Medulla oblongata (tissue), 1 donor: ENCODE data around the gene TCEA2.

Experiments
- DNase-seq: peaks from one replicate; pipeline ENCODE4 v3.0.0-alpha.2; 2015; ENCODE audit errors: extremely low spot score

TCEA2 gene

DNA sequence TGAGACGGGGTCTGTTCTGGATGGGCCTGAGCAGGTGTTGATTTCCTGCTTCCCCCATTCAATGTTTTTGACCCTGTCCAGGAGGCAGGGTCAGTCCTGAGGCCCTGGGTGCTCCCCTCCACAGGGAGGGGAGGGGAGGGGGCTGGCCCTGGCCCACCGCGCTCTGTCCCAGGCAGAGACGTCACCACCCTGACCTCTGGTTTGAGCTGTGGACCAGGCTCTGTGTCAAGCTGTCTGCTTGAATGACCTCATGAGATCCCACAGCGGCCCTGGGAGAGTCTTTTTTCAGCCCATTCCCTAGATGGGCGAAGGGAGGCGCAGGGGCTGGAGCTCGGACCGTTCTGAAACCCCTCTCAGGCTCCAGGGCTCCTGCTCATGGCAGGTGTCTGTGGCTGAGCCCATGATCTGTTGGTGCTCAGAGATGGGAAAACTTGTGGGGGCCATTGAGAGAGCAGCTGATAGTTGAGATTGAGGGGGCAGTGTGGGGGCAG is 30.1 kb downstream of the TCEA2 start:
- no peak for DNase-seq

DNA sequence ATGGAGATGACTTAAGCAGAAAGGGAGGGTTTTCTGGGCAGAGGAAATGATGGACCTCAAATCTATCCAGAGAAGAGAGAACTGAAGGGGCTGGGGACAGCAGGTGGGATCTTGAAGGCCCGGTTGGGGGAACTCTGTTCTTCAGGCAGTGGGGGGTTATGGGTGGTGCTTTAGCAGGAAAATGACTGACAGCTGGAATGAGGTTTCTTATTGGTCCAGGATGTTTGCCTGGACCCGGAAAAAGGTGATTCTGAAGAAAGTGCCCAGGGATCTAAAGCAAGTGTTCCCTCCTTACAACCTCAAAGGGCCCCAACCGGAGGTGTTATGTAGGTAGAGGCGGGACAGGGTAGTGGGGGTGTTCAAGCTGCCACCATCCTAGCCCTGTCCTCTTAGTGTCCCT is 32.5 kb downstream of the TCEA2 start:
- no peak for DNase-seq

DNA sequence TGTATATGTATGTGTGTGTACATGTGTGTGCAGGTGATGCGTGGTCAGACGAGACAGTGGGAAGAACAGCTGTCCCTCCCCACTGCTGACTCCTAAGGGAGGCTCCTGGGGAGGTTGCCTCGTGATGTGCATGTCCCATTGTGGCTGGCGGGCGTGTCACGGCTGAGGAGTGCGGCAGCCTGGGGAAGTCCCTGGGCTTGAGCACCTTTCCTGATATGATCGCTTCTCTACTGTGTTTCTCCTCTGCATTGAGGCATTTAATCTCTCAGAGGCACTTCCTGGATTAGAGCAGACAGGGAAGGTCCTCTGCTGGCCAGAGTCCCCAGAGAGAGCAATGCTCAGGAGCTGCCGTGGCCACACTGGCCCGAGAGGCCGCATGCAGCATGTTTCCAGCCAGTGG is 32.9 kb downstream of the TCEA2 start:
- DNase-seq = no peak

DNA sequence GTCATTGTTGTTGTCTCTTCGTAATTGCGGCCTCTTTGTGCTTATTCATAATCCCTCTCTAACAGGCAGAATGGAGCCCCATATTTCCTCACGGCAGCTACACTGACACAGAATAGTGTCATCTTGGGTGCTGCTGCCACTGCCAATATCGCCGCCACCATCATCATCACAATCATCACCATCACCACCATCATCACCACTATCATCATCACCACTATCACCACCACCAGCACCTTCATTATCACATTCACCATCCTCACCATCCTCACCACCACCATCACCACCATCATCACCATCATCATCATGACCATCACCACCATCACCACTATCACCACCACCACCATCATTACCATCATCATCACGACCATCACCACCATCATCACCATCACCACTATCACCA is 33.5 kb downstream of the TCEA2 start:
- no peak for DNase-seq

DNA sequence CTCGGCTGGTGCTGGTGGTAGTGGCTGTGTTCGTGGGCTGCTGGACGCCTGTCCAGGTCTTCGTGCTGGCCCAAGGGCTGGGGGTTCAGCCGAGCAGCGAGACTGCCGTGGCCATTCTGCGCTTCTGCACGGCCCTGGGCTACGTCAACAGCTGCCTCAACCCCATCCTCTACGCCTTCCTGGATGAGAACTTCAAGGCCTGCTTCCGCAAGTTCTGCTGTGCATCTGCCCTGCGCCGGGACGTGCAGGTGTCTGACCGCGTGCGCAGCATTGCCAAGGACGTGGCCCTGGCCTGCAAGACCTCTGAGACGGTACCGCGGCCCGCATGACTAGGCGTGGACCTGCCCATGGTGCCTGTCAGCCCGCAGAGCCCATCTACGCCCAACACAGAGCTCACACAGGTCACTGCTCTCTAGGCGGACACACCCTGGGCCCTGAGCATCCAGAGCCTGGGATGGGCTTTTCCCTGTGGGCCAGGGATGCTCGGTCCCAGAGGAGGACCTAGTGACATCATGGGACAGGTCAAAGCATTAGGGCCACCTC is 35.5 kb downstream of the TCEA2 start:
- no peak for DNase-seq

DNA sequence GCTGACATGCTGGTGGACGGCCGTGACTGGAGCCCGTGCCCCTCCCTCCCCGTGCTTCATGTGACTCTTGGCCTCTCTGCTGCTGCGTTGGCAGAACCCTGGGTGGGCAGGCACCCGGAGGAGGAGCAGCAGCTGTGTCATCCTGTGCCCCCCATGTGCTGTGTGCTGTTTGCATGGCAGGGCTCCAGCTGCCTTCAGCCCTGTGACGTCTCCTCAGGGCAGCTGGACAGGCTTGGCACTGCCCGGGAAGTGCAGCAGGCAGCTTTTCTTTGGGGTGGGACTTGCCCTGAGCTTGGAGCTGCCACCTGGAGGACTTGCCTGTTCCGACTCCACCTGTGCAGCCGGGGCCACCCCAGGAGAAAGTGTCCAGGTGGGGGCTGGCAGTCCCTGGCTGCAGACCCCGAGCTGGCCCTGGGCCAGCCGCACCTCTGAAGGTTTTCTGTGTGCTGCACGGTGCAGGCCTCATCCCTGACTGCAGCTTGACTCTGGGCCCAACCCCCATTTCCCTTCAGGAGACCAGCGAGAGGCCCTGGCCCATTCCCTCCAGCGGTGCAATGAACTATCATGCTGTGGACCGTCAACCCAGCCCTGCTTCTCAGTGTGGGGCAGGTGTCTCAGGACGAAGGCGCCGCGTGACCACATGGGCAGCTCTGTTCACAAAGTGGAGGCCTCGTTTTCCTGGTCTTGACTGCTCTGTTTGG is 36.2 kb downstream of the TCEA2 start:
- no peak for DNase-seq

DNA sequence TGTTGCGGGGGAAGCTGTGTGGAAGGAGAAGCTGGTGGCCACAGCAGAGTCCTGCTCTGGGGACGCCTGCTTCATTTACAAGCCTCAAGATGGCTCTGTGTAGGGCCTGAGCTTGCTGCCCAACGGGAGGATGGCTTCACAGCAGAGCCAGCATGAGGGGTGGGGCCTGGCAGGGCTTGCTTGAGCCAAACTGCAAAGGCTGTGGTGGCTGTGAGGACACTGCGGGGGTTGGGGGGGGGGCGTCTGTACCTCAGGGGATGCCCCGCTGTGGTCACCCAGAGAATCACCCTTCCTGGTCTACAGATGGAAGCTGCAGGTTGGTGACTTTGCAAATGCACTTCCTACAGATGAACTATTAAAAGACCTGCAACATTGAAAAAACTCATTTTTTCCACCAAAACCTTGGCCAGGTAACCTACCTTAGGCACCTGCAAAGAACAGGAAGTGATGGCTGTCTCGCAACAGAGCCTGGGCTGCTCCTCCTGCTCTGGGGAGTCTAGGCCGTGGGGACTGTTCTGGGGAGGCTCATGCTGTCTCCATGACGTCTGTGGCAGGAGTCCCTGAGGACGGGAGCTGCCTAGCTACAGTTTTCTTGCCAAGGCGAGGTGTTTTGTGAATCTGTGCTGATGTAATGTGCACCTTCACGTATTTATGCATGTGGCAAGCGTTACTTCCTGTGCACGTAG is 37.0 kb downstream of the TCEA2 start:
- DNase-seq = no peak

DNA sequence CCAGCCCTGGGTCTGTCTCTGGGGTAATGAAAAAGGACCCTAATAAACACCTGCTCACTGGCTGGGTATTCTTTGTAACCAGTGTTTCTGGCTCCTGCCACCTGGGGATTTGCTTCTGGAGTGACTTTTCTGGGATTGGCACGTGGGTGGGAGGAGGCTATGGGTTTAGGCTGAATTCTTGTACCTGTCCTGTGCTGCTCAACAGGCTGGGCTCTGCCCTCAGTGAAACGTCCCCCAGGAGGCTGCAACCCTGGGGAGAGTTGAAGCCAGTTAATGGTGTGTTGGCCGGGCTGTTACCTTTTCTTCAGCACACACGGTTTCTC is 37.5 kb downstream of the TCEA2 start:
- no peak for DNase-seq

DNA sequence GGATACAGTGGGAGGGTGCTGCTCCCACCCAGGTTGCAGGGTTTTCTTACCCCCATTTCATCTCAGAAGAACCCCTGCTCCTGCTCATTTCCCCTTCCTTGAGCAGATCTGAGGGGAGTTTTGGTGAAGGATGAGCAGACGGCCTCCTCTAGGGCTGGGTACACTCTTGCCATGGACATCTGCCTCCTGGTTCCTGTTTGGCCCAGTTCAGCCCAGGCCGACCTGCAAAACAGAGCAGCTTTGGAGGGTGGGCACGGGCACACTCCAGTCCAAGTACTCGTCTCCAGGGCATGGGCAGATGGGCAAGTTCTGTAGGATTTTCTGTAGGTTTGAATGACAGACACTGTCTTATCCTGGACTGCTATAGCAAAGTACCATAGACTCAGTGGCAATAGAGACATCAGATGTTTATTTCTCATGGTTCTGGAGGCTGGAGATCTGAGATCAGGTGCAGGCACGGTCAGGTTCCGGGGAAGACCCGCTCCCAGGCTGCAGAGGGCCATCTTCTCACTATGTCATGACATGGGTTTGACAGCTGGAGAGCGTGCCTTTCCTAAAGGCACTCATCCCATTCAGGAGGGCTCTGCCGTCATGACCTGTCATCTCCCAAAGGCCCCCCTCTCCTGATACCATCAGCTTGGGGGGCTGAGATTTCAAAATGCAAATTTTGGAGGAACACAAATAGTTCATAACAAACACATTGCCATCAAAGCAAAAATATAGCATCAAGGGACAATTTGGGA is 38.1 kb downstream of the TCEA2 start:
- no peak for DNase-seq

DNA sequence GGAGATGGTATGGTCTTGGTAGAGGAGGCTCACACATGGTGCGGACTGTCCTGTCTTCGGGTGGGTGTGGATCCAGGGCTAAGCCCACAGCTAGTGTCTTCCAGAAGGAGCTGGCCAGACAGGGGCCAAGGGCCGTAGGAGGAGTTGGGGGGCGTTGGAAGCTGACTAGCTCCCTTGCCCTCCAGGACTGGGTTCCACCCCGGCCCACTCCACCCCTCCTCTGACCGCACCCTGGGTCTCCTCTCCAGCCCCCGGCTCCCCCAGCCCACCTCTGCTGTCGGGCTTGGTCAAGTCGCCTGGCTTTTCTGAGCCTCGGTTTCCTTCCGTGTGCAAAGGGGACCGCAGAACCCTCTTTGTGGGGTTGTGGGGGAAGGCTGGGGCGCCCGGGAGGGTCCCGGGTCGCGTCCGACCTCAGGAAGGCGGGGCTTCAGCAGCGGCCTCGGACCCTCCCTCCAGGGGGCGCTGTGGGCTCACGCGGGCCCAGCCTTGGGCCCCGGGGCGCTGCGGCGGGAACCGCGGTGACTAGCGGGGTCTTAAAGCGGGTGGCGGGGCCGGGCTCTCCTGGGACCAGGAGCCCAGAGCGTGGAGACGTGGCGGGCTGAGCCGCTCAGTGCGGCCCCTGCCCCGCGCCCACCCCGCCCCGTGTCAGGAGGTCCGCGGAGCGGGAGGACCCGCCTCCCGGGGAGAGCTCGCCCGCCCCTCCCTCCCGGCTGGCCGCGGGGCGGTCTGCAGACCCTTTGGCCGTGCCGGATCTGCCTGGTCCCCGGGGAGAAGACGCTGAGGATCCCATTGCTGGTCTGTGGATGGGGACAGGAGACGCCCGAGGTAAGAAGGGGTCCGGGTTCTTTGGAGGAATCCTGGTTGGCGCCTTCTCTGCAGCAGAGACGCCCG is 39.0 kb downstream of the TCEA2 start:
- DNase-seq = no peak

DNA sequence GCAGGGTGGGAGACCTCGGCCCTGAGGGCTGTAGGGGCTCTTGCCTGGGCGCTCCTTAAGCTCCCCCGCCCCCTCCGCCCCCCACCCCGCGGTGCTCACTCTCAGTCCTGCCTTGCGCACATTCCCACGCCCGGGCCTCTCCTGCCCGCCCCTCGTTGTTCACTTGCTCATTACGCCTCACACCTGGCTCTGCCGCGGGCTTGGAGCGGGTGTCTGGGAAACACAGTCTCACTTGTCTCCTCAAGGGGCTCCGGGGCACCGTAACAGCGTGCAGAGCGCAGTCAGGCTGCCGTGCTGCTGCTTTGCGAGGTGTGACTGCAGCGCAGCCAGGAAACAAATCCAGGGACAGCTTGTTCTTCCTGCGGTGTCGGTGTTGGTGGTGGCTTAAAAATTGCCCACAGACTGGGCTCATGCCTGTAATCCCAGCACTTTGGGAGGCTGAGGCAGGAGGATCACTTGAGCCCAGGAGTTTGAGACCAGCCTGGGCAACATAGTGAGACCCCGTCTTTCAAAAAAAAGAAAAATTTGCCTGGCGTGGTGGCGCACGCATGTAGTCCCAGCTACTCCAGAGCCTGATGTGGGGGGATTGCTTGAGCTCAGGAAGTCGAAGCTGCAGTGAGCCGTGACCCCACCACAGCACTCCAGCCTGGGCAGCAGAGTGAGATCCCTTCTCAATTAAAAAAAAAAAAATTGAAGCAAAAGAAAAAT is 39.8 kb downstream of the TCEA2 start:
- no peak for DNase-seq

DNA sequence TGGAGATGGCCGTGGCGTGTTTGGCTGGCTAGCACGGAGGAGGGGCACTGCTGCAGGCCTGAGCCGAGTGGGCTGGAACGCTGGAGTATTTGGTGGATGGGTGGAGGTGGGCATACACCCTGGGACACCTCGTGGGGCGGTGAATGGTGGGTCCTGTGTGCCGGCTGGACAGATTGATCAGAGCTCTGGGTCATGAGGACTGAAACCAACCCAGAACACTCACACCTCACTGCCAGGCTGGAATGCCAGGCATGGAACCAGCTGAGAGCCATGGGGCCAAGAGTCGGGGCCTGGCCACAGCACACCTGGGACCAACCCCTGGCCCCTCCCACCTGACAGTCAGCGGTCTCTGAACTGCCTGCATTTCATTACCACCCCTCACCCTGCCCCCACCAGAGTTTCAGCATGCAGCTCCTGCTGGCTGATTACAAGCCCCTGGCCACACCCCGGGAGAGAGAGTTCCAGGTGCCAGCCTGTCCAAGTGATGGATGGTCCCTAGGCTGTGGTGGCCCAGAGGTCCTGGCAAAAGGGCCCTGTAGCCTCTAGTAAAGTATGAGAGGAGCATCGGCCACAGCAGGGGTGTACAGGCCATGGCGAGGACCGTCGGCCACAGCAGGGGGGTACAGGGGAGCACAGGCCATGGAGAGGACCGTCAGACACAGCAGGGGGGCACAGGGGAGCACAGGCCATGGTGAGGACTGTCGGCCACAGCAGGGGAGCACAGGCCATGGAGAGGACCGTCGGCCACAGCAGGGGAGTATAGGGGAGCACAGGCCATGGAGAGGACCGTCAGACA is 41.1 kb downstream of the TCEA2 start:
- DNase-seq = no peak

DNA sequence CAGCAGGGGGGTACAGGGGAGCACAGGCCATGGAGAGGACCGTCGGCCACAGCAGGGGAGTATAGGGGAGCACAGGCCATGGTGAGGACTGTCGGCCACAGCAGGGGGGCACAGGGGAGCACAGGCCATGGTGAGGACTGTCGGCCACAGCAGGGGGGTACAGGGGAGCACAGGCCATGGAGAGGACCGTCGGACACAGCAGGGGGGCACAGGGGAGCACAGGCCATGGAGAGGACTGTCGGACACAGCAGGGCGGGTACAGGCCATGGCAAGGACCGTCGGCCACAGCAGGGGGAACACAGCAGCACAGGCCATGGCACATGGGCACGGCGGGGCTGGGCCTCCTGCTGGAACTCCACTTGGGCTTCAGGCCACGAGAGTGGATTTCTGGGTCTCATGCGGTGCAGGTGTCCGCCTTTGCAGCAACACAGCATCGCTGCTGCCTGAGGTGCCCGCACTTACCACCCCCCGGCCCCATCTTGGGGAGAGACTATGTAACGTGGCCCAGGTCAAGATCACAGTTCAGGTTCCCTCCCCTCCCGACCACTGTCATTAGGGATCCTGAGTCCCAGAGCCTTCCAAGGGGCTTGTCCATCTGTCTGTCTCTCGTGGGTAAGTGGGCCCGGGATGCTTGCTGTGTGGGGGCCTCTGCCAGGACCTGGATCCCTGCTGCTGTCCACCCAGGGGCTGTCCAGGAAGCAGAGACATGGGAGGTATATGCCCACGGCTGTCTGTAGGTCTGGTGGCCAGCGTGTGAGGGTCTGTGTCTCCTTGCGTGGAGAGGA is 41.9 kb downstream of the TCEA2 start:
- DNase-seq = no peak

DNA sequence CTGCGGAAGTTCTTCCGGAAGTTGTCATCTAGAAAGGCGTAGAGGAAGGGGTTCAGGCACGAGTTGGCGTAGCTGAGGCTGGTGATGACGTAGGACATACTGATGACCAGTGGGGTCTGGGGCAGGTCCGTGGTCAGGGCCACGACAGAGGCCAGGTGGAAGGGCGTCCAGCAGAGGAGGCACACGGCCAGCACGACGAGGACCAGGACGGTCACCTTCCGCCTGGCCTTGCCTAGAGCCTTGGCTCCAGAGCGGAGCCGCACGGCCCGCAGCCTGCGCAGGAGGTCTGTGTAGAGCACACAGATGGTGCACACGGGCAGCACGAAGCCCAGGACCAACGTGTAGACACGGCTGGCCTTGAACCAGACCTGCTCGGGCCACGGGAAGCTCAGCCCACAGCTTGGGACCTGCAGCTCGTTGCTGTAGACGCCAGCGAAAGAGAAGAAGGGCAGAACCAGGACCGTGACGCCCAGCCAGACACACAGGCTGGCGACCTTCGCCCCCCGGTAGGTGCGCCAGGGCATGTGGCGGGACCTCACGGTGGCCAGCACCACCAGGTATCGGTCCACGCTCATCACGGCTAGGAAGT is 42.9 kb downstream of the TCEA2 start:
- DNase-seq = no peak

DNA sequence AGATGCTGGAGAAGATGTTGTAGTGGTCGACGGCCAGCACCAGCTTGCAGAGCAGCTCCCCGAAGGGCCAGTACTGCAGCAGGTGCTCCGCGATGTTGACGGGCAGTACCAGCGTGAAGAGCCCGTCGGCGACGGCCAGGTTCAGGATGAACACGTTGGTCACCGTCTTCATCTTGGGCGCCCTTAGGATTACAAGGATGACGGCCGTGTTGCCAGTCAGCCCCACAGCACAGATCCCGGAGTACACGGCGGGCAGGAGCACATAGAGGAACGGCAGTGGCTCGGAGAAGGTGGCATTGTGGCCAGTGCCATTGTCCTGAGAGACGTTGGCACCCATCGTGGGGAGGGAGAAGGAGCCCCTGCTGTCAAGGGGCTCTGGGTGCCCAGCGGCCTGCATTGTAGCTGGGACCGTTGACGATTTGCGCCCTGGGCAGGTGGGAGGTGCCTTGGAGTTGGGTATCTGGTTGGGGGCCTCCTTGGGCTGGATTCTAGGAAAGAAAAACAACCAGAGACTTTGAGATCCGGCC is 43.5 kb downstream of the TCEA2 start:
- no peak for DNase-seq

DNA sequence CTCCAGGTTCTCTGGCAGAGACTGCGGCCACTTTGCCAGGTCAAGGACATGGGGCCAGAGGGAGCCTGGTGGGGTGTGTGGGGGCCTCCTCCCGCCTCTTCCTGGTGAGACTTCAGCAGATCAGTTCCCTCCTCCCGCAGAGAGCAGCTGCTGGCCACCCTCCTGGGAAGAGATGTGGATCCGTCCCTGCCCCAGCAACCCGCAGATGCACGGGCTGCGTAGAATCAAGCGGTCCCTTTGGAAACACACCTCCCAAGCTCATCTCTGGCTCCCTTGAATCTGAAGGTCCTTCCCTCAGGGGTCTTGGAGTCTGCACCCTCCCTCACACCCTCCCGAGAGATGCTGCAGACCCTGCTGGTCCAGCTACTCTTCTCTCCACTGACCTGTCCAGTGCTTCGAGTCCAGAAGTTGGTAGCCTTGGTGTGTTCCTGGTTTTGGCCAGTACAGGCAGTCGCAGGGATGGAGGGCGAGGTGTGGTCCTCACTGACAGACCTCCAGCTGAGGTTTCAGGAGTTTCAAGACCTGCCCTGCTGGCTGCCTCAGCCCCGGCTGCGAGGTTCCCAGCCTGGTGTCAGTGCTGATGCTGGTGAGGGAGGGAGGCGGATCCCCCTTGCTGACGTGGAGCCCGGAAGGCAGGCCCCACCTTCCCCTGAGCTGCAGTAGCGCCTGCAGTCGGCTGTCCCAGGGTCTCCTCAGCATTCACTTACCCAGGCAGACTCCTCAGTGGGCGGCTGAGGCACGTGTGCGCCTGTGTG is 44.2 kb downstream of the TCEA2 start, which contains the start of gene NPBWR2:
NPBWR2 (minus strand) TSS at position 585 of the 755 bp plus-strand sequence. CDS start 734 bp downstream, outside the sequence.
- DNase-seq = no peak

DNA sequence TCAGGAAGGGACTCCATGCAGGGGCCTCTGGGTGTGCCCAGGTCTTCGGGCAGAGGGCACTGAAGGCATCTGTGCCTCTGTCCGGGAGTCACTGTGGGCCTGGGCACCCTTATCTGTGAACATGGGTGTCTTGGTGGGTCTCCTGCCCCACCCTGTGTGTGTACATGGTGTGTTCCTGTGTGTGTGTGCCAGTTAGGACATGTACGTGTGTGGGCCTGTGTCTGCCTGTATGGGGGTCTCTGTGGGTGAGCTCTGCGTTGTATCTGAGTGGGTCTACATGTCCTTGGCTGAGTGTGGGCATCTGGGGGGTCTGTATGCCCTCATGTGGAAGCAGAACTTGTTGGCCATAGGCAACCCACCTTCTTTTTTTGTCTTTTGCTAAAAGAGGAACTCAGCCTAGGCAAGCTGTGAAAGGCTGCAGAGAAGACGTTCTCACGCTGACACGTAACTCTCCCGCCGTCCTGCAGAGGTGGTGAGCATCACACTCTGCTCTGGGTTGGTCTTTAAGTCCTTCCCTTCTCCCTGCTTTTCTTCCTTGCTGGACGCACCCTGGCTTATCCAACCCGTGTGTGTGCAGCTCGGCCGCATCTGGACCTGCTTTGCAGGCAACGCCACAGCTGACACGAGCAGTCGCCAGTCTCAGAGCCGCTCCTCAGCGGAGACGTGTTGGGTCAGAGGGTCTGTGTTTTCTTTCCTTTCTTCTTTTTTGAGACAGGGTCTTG is 44.9 kb downstream of the TCEA2 start:
- DNase-seq = no peak
